ENCODE results near the gene DYNC1LI2. TPM values are rescaled to one million over a fixed set of nuclear protein-coding genes. Genes with fewer than 3 reads are reported as not detected.

Gene DYNC1LI2
- total and polyA plus RNA-seq, 2 of the 8 experiments (the other 6 are each of a cell fraction or from before 2014, with no cell fraction given) = 35.0 to 70.8 TPM

DNA sequence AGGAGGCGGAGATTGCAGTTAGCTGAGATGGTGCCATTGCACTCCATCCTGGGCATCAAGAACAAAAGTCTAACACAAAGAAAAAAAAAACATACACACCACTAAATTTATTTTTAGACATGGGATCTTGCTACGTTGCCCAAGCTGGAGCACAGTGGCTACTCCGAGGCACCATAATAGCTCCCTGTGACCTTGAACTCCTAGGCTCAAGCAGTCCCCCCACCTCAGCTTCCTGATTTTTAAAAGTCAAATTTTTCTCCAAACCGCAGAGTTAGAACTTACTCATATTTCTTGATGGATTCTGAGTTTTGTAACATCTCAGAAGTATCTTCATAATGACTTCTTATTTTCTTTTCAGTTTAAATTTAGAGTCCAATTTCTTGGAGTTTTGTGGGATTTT is 58.3 kb downstream of the DYNC1LI2 start:
- Histone ChIP-seq H3K18ac (ENCODE audit: extremely low read depth, low read length) (no peak overlapping the region), H3K79me1 (ENCODE audit: low read depth, low read length) (peaks cover 16% of the 10 kb centered on the region), H3K4me3 (ENCODE audit: extremely low read depth in 1 of 4, insufficient read depth in 2 of 4, low read depth in 3 of 4, low read length in 4 of 4) (no peak overlapping the region), H2AFZ (ENCODE audit: low read length) (no peak overlapping the region), H3K56ac (replicated peaks; ENCODE audit: insufficient read length, low read depth, low read length) (no peak overlapping the region), H3K27ac (ENCODE audit: low read depth, low read length) (no peak overlapping the region), H3K27me3 (replicated peaks in 1 of 4; ENCODE audit: control insufficient read depth in 3 of 4, extremely low read depth in 1 of 4, insufficient read depth in 3 of 4, low read length in 3 of 4) (peaks cover 0 to 1% (median 0%) of the 10 kb centered on the region in 4 experiments; a peak in 1 of 7 replicates), H3K9me3 (ENCODE audit: insufficient read depth in 2 of 2, low read depth in 1 of 2, low read length in 1 of 2) (no peaks in the 10 kb centered on the region), H2AK5ac (ENCODE audit: low read depth, low read length) (no peak overlapping the region), H3K4ac (replicated peaks; ENCODE audit: insufficient read length, low read depth, low read length) (no peak overlapping the region), H2BK15ac (ENCODE audit: low read length) (no peak overlapping the region), H2BK120ac (replicated peaks; ENCODE audit: low read depth, low read length) (no peak overlapping the region), H3K9ac (replicated peaks in 1 of 4; ENCODE audit: extremely low read depth in 1 of 4, low read depth in 3 of 4, low read length in 3 of 4) (no peak overlapping the region), H2BK20ac (ENCODE audit: low read length) (no peak overlapping the region), H4K20me1 (replicated peaks in 1 of 2; ENCODE audit: control insufficient read depth in 1 of 2, insufficient read depth in 2 of 2, low read length in 2 of 2) (peaks cover 0 to 12% of the 10 kb centered on the region in 2 experiments), H4K5ac (ENCODE audit: insufficient read length, low read depth, low read length) (no peak overlapping the region), H4K8ac (ENCODE audit: extremely low read depth, insufficient read depth, low read length) (no peak overlapping the region), H2BK5ac (ENCODE audit: low read depth, low read length) (no peak overlapping the region), H3K4me2 (ENCODE audit: insufficient read depth in 1 of 2, low read depth in 2 of 2, low read length in 2 of 2) (no peak overlapping the region), H3K36me3 (ENCODE audit: control insufficient read depth in 2 of 4, insufficient read depth in 4 of 4, low read length in 3 of 4) (no peaks in the 10 kb centered on the region), H3K14ac (ENCODE audit: insufficient read length) (no peak overlapping the region), H3K79me2 (ENCODE audit: control insufficient read depth in 1 of 2, insufficient read depth in 2 of 2, low read length in 2 of 2) (peaks cover 0 to 57% of the 10 kb centered on the region in 2 experiments; a peak in 2 of 4 replicates), H3K23me2 (ENCODE audit: low read depth, low read length) (peaks cover 12% of the 10 kb centered on the region; the same call in 1 of the 2 replicates), H2BK12ac (ENCODE audit: low read depth, low read length) (no peak overlapping the region), H3K23ac (ENCODE audit: insufficient read length) (no peak overlapping the region), H4K91ac (replicated peaks; ENCODE audit: insufficient read length, low read length) (no peak overlapping the region), H3K4me1 (replicated peaks in 1 of 4; ENCODE audit: control insufficient read depth in 3 of 4, insufficient read depth in 4 of 4, low read length in 3 of 4) (peaks cover 5 to 20% (median 9%) of the 10 kb centered on the region in 4 experiments)
- CTCF ChIA-PET (ENCODE audit: partially characterized antibody) = interaction anchor here (0.6 to 2.6 kb wide), 7 partner anchors 15 to 214 kb away, joined by 3 to 7 read pairs (median 4); no protein-coding TSS in a partner anchor
- DNase-seq (ENCODE audit: low read depth in 1 of 2, low spot score in 2 of 2) (no peak), FAIRE-seq (no peak)
- POLR2A ChIA-PET (ENCODE audit: partially characterized antibody) = interaction anchor here (0.9 to 1.0 kb wide), 2 partner anchors 20 to 137 kb away, joined by 3 to 4 read pairs; partner anchors contain the start of gene NAE1
- no peak for TF ChIP-seq ZNF274 (IDR thresholded peaks at IDR 0.05; ENCODE audit: borderline replicate concordance, extremely low read depth, low read length)
- WGBS, 2 experiments (ENCODE audit: extremely low coverage in 1 of 2, insufficient coverage in 1 of 2, insufficient read length in 1 of 2, insufficient replicate concordance in 2 of 2, low coverage in 1 of 2, low lambda C conversion rate in 2 of 2, missing lambda C conversion rate in 1 of 2) = 88% methylated on average over 4 of the region's 4 CpGs; no CpG with 5 or more reads in 1 of the 2 experiments
